IPS-15b (cell line): ENCODE data around the gene ELAVL1.
"Not testable (repeated sequence)": the region's sequence is repeated elsewhere in the genome, so short reads cannot be mapped to it uniquely, and the experiment has no call there.

Experiments
- H3K27me3 ChIP-seq: one replicate; pipeline ENCODE4 v1.6.1; 2013; ENCODE audit warnings: low read length; ENCODE audit not compliant: control insufficient read depth, insufficient read depth
- H3K36me3 ChIP-seq: one replicate; pipeline ENCODE4 v1.6.1; 2013; ENCODE audit warnings: low read length; ENCODE audit not compliant: control insufficient read depth, insufficient read depth
- H3K4me1 ChIP-seq: one replicate; pipeline ENCODE4 v1.6.1; 2013; ENCODE audit warnings: mild to moderate bottlenecking, low read length; ENCODE audit not compliant: control insufficient read depth, insufficient read depth
- H3K4me3 ChIP-seq: one replicate; pipeline ENCODE4 v1.5.1; 2013; ENCODE audit warnings: low read depth, low read length
- H3K9ac ChIP-seq: one replicate; pipeline ENCODE4 v1.6.1; 2013; ENCODE audit warnings: low read depth, mild to moderate bottlenecking, low read length
- H3K9me3 ChIP-seq: one replicate; pipeline ENCODE4 v1.6.1; 2013; ENCODE audit warnings: mild to moderate bottlenecking, low read length; ENCODE audit not compliant: control insufficient read depth, insufficient read depth

Gene ELAVL1

GRCh38 chr19:7940841-7941240, 64.6 kb downstream of the ELAVL1 start:
- no peak overlapping the region for H3K4me3 ChIP-seq
- H3K36me3 ChIP-seq, result peaks cover 24% of the 10 kb centered on the region
- no peaks in the 10 kb centered on the region for H3K4me1 ChIP-seq
- no peak overlapping the region for H3K9ac ChIP-seq
- no peaks in the 10 kb centered on the region for H3K27me3 ChIP-seq
- H3K9me3 ChIP-seq, result no peaks in the 10 kb centered on the region

GRCh38 chr19:7934766-7935165, 70.7 kb downstream of the ELAVL1 start:
- Histone ChIP-seq H3K4me3 (no peak overlapping the region), H3K4me1 (no peaks in the 10 kb centered on the region), H3K9me3 (no peaks in the 10 kb centered on the region), H3K36me3 (peaks cover 65% of the 10 kb centered on the region), H3K27me3 (no peaks in the 10 kb centered on the region), H3K9ac (no peak overlapping the region)

- Histone ChIP-seq H3K36me3 (peaks cover 65% of the 10 kb centered on the region), H3K4me3 (no peak overlapping the region), H3K27me3 (no peaks in the 10 kb centered on the region), H3K4me1 (no peaks in the 10 kb centered on the region), H3K9ac (no peak overlapping the region), H3K9me3 (no peaks in the 10 kb centered on the region)
Measured at GRCh38 chr19:7933828-7934725, 71.4 kb downstream of the ELAVL1 start.

- H3K27me3 ChIP-seq, result no peaks in the 10 kb centered on the region
- H3K4me3 ChIP-seq, result no peak overlapping the region
- no peaks in the 10 kb centered on the region for H3K4me1 ChIP-seq
- H3K9ac ChIP-seq, result no peak overlapping the region
- H3K9me3 ChIP-seq, result no peaks in the 10 kb centered on the region
- peaks cover 65% of the 10 kb centered on the region for H3K36me3 ChIP-seq
Measured at GRCh38 chr19:7933411-7933810, 72.0 kb downstream of the ELAVL1 start.

- H3K4me1 ChIP-seq, result no peaks in the 10 kb centered on the region
- no peaks in the 10 kb centered on the region for H3K9me3 ChIP-seq
- H3K27me3 ChIP-seq, result no peaks in the 10 kb centered on the region
- no peak overlapping the region for H3K4me3 ChIP-seq
- H3K36me3 ChIP-seq, result peaks cover 65% of the 10 kb centered on the region
- H3K9ac ChIP-seq, result no peak overlapping the region
Measured at GRCh38 chr19:7932930-7933300, 72.5 kb downstream of the ELAVL1 start.

GRCh38 chr19:7932276-7932929, 73.0 kb downstream of the ELAVL1 start:
- peaks cover 62% of the 10 kb centered on the region for H3K36me3 ChIP-seq
- no peaks in the 10 kb centered on the region for H3K9me3 ChIP-seq

GRCh38 chr19:7931221-7932061, 74.0 kb downstream of the ELAVL1 start:
- H3K4me1 ChIP-seq, result no peaks in the 10 kb centered on the region
- peaks cover 56% of the 10 kb centered on the region for H3K36me3 ChIP-seq
- no peak overlapping the region for H3K4me3 ChIP-seq
- no peaks in the 10 kb centered on the region for H3K9me3 ChIP-seq
- no peaks in the 10 kb centered on the region for H3K27me3 ChIP-seq
- H3K9ac ChIP-seq, result no peak overlapping the region

More at GRCh38 chr19:7932276-7932929, 73.0 kb downstream of the ELAVL1 start:
- no peaks in the 10 kb centered on the region for H3K27me3 ChIP-seq
- H3K4me1 ChIP-seq, result no peaks in the 10 kb centered on the region
- no peak overlapping the region for H3K9ac ChIP-seq
- H3K4me3 ChIP-seq, result no peak overlapping the region

GRCh38 chr19:7930765-7931164, 74.7 kb downstream of the ELAVL1 start:
- Histone ChIP-seq H3K4me1 (no peaks in the 10 kb centered on the region), H3K36me3 (peaks cover 54% of the 10 kb centered on the region), H3K9ac (no peak overlapping the region), H3K9me3 (no peaks in the 10 kb centered on the region), H3K4me3 (no peak overlapping the region), H3K27me3 (no peaks in the 10 kb centered on the region)

- not testable (repeated sequence) for H3K9ac ChIP-seq, H3K4me3 ChIP-seq, H3K27me3 ChIP-seq, H3K9me3 ChIP-seq, H3K4me1 ChIP-seq
- peaks cover 48% of the 10 kb centered on the region for H3K36me3 ChIP-seq
Measured at GRCh38 chr19:7930030-7930429, 75.4 kb downstream of the ELAVL1 start.

- H3K9ac ChIP-seq, result no peak overlapping the region
- H3K36me3 ChIP-seq, result peaks cover 38% of the 10 kb centered on the region
Measured at GRCh38 chr19:7928741-7929701, 76.4 kb downstream of the ELAVL1 start.

GRCh38 chr19:7928334-7928706, 77.1 kb downstream of the ELAVL1 start:
- H3K27me3 ChIP-seq, result no peaks in the 10 kb centered on the region
- no peak overlapping the region for H3K4me3 ChIP-seq
- H3K9me3 ChIP-seq, result no peaks in the 10 kb centered on the region
- H3K4me1 ChIP-seq, result no peaks in the 10 kb centered on the region
- H3K9ac ChIP-seq, result no peak overlapping the region
- peaks cover 31% of the 10 kb centered on the region for H3K36me3 ChIP-seq

More at GRCh38 chr19:7928741-7929701, 76.4 kb downstream of the ELAVL1 start:
- Histone ChIP-seq H3K27me3 (no peaks in the 10 kb centered on the region), H3K4me3 (no peak overlapping the region), H3K9me3 (no peaks in the 10 kb centered on the region), H3K4me1 (no peaks in the 10 kb centered on the region)
